Thoracic aorta (tissue), 2 donors: ENCODE measurements around the gene KCND3. TPM values are rescaled to one million over a fixed set of nuclear protein-coding genes. Genes with fewer than 3 reads are reported as not detected.

Experiments used
- ATAC-seq: fragments of 150-250 bp; one replicate; pipeline ENCODE4 v1.8.0; 2017; ENCODE audit warnings: low read depth; ENCODE audit not compliant: insufficient number of reproducible peaks, low FRiP score
- DNase-seq: peaks from one replicate; pipeline ENCODE4 v3.0.0-alpha.2; 2020; ENCODE audit warnings: low spot score
- H3K27ac ChIP-seq, 2 donors: fragments of 200-600 bp; sonication (generic); 1 replicate in 1 of 2; 2 replicates in 1 of 2; pipeline ENCODE4 v1.5.1; 2016; ENCODE audit warnings: mild to moderate bottlenecking in 2 of 2, moderate library complexity in 2 of 2
- H3K27me3 ChIP-seq: fragments of 200-600 bp; sonication (generic); replicated peaks from 2 replicates; pipeline ENCODE4 v1.6.0; 2016; ENCODE audit warnings: mild to moderate bottlenecking; ENCODE audit not compliant: insufficient read depth
- H3K36me3 ChIP-seq: fragments of 200-600 bp; sonication (generic); one replicate; pipeline ENCODE4 v1.5.1; 2016
- H3K4me1 ChIP-seq, 2 donors: fragments of 200-600 bp; sonication (generic); 1 replicate in 1 of 2; 2 replicates in 1 of 2; pipeline versions ENCODE4 v1.5.1 to v1.6.0; 2016; ENCODE audit warnings: low read depth in 2 of 2, mild to moderate bottlenecking in 1 of 2; ENCODE audit not compliant: control insufficient read depth in 1 of 2
- H3K4me3 ChIP-seq: fragments of 200-600 bp; sonication (generic); 2 replicates; pipeline ENCODE4 v1.5.1; 2016; ENCODE audit warnings: mild to moderate bottlenecking
- H3K9me3 ChIP-seq: fragments of 200-600 bp; sonication (generic); 2 replicates; pipeline ENCODE4 v1.5.1; 2016
- total RNA-seq, 2 donors: library from RNA; depleted of rRNA; stranded (reverse); fragments of >200 nt; gene quantifications; one replicate each; pipeline versions ENCODE4 v1.1.0 to v1.2.3, GENCODE V29; 2016
- TF ChIP-seq, protein P1 (sequence below): fragments of 200-600 bp; sonication (generic); IDR thresholded peaks from one replicate; pipeline ENCODE4 v1.5.1; 2019; ENCODE audit warnings: antibody characterized with exemption

Gene KCND3
- total RNA-seq, 2 donors from 2014 or later: 12.3 to 16.6 TPM

- ATAC-seq: no peak
- TF ChIP-seq, protein P1, sequence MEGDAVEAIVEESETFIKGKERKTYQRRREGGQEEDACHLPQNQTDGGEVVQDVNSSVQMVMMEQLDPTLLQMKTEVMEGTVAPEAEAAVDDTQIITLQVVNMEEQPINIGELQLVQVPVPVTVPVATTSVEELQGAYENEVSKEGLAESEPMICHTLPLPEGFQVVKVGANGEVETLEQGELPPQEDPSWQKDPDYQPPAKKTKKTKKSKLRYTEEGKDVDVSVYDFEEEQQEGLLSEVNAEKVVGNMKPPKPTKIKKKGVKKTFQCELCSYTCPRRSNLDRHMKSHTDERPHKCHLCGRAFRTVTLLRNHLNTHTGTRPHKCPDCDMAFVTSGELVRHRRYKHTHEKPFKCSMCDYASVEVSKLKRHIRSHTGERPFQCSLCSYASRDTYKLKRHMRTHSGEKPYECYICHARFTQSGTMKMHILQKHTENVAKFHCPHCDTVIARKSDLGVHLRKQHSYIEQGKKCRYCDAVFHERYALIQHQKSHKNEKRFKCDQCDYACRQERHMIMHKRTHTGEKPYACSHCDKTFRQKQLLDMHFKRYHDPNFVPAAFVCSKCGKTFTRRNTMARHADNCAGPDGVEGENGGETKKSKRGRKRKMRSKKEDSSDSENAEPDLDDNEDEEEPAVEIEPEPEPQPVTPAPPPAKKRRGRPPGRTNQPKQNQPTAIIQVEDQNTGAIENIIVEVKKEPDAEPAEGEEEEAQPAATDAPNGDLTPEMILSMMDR: no peak
- no peaks in the 10 kb centered on the region for H3K9me3 ChIP-seq
- no peak for DNase-seq
- no peak overlapping the region for H3K27ac ChIP-seq
- H3K36me3 ChIP-seq: no peaks in the 10 kb centered on the region
- no peaks in the 10 kb centered on the region for H3K4me1 ChIP-seq
- no peak overlapping the region for H3K4me3 ChIP-seq
- no peaks in the 10 kb centered on the region for H3K27me3 ChIP-seq
Observed at GRCh38 chr1:111956155-111956771, 33.2 kb downstream of the KCND3 start.

DNA sequence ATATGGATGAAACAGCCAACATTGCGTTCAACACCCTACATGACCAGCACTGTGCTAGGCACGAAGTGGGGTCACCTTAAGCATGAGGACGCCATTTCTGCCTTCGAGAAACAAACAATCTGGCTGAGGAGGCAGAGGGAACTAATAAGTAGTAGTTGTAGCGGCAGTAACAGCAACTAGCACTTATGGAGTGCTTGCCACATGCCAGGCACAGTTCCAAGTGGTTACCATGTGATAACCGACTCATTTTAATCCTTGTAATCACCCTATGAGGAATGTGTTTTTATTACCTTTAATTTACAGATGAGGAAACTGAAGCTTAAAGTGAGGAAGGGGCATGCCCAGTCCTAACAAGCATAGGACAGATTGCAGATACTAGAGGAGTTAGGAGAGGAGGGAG lies 33.7 kb downstream of the KCND3 start:
- H3K27ac ChIP-seq: no peak overlapping the region
- ATAC-seq: no peak
- no peak overlapping the region for H3K4me3 ChIP-seq
- H3K4me1 ChIP-seq: no peaks in the 10 kb centered on the region
- H3K27me3 ChIP-seq: no peaks in the 10 kb centered on the region
- H3K36me3 ChIP-seq: no peaks in the 10 kb centered on the region
- DNase-seq: no peak
- TF ChIP-seq, protein P1: no peak
- no peaks in the 10 kb centered on the region for H3K9me3 ChIP-seq

- Histone ChIP-seq H3K36me3 (no peaks in the 10 kb centered on the region), H3K4me3 (no peak overlapping the region), H3K27ac (no peak overlapping the region), H3K27me3 (no peaks in the 10 kb centered on the region), H3K9me3 (no peaks in the 10 kb centered on the region), H3K4me1 (no peaks in the 10 kb centered on the region)
- ATAC-seq (no peak), DNase-seq (no peak)
- TF ChIP-seq, protein P1: no peak
Observed at GRCh38 chr1:111953797-111954196, 35.7 kb downstream of the KCND3 start.

DNA sequence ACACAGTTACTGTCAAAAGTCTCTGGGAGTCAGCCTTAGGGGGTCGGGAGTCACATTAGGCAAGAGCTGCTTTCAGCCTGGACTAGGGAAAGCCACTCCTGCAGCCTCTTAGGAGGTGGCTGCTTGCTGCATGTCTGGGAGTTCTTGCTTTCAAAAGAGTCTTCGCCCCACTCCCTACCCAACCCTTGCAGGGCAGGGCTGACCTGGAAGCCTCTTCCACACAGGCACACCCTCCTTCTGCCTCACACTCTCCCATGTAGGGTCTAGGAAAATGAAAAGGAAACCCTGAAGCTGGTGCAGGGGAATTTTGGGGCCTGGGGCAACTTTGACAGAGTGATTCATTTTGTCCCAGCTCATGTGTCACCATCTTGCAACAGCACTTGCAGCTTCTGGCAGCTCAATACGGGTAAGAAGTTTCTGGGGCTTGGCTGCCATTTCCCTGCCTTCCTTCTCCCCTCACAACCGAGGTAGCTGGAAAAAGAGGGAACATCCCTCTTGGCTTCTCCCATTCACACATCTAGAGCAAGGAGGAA lies 37.3 kb downstream of the KCND3 start:
- TF ChIP-seq, protein P1: no peak
- DNase-seq: no peak
- no peak for ATAC-seq
- Histone ChIP-seq H3K27ac (no peak overlapping the region), H3K4me3 (no peak overlapping the region), H3K27me3 (no peaks in the 10 kb centered on the region), H3K36me3 (no peaks in the 10 kb centered on the region), H3K9me3 (no peaks in the 10 kb centered on the region), H3K4me1 (no peaks in the 10 kb centered on the region)

DNA sequence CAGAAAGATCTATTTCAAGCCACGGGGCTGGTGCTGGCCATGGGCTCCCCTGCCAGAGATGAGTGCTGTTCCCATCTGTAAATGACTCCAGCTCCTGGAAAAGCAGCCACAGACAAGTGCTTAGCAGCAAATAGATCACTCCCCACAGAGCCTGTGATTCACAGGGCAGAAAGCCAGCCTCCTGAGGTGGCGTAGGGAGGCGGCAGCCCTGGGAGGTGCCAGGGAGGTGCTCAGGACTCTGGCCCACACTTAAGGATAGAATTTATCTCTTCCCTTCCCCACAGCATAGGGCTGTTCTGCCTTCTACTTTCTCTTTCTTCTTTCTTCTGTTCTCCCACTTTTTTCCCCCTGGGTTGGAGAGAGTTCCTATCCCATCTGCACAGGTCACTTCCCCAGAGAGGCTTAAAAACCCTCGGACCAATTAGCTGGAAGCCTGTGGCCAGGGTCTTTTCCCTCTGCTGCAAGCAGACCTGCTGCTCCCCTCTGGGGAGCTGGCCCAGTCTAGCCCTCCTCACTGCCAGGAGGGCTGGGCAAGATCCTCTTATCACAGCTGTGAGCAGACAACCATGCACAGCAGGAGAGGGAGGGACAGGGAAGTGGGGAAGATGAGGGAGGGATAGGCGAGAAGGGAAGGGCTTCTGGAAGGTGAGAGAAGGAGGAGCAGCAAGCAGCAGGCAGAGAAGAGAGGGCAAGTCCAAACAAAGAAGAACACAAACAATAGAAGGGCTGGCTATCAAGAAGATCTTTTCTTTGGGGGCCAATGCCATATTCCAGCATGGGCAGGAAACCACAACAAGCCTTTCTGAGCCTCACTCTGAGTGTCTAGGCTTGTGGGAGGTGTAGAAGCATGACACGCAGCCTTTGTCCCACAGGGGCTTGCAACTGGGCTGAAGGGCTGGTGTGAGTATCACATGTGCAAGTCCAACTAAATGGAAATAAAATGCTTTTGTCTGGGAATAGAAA lies 41.0 kb downstream of the KCND3 start:
- Histone ChIP-seq H3K27ac (no peak overlapping the region), H3K4me1 (no peaks in the 10 kb centered on the region), H3K9me3 (no peaks in the 10 kb centered on the region), H3K36me3 (no peaks in the 10 kb centered on the region), H3K27me3 (no peaks in the 10 kb centered on the region), H3K4me3 (no peak overlapping the region)
- DNase-seq (no peak), ATAC-seq (no peak)
- TF ChIP-seq, protein P1: no peak
